WTC11 (cell line): ENCODE measurements around the gene NR3C1. TPM values are rescaled to one million over a fixed set of nuclear protein-coding genes. Genes with fewer than 3 reads are reported as not detected.

Experiments
- ATAC-seq: fragments of 200-7000 bp; cut with Tn5 transposase; 2 replicates; pipeline ENCODE4 v1.10.0; 2021; ENCODE audit warnings: mild to moderate bottlenecking, moderate library complexity
- CTCF ChIA-PET: fragments of 300-600 bp; sonication (Branson Sonifier 250); formaldehyde crosslinking; loops from one replicate; lab custom pipeline; 2021; ENCODE audit warnings: antibody characterized with exemption; lab: Charles Lee
- POLR2A ChIA-PET: fragments of 350-600 bp; sonication (Branson Sonifier 250); formaldehyde crosslinking; loops from one replicate; lab custom pipeline; 2021; ENCODE audit warnings: antibody characterized with exemption; lab: Charles Lee
- DNase-seq: peaks from one replicate; pipeline ENCODE4 v3.0.0; 2021; ENCODE audit warnings: low spot score
- H3K27ac Mint-ChIP-seq: 2 replicates; pipeline ENCODE4 v1.8.0; 2021; ENCODE audit warnings: mixed read lengths
- H3K27me3 Mint-ChIP-seq: 2 replicates; pipeline ENCODE4 v1.8.0; 2021; ENCODE audit warnings: low read depth, mild to moderate bottlenecking, moderate library complexity, mixed read lengths
- H3K36me3 Mint-ChIP-seq: 2 replicates; pipeline ENCODE4 v1.8.0; 2021; ENCODE audit warnings: mixed read lengths
- H3K4me1 Mint-ChIP-seq: 2 replicates; pipeline ENCODE4 v1.8.0; 2022; ENCODE audit warnings: mixed read lengths
- H3K4me3 Mint-ChIP-seq: 2 replicates; pipeline ENCODE4 v1.8.0; 2021; ENCODE audit warnings: mild to moderate bottlenecking, moderate library complexity, mixed read lengths
- H3K9me3 Mint-ChIP-seq: 2 replicates; pipeline ENCODE4 v1.8.0; 2021; ENCODE audit warnings: mixed read lengths
- CBFB ChIP-seq: sonication (generic); formaldehyde crosslinking; IDR thresholded peaks from 2 replicates; pipeline ENCODE4 v1.8.1; 2022; ENCODE audit warnings: mild to moderate bottlenecking, low read depth, missing genetic modification reagents
- CREB1 ChIP-seq: sonication (generic); formaldehyde crosslinking; IDR thresholded peaks from 2 replicates; pipeline ENCODE4 v1.8.0; 2023; ENCODE audit warnings: mild to moderate bottlenecking, missing genetic modification reagents
- EMX1 ChIP-seq: fragments of 250-450 bp; sonication (Bioruptor Pico); IDR thresholded peaks from 2 replicates; pipeline ENCODE4 v1.8.0; 2021; ENCODE audit warnings: mild to moderate bottlenecking
- ETV6 ChIP-seq: sonication (generic); formaldehyde crosslinking; IDR thresholded peaks from 2 replicates; pipeline ENCODE4 v1.8.1; 2022; ENCODE audit warnings: mild to moderate bottlenecking, missing genetic modification reagents
- FOXP1 ChIP-seq: sonication (generic); formaldehyde crosslinking; IDR thresholded peaks from 2 replicates; pipeline ENCODE4 v1.8.0; 2022; ENCODE audit warnings: missing genetic modification reagents, mild to moderate bottlenecking, moderate library complexity, borderline replicate concordance
- GABPB1 ChIP-seq: sonication (generic); formaldehyde crosslinking; IDR thresholded peaks from 2 replicates; pipeline ENCODE4 v1.8.1; 2023; ENCODE audit warnings: mild to moderate bottlenecking, missing genetic modification reagents
- GRHL2 ChIP-seq: fragments of 250-450 bp; sonication (Bioruptor Pico); IDR thresholded peaks from 2 replicates; pipeline ENCODE4 v1.8.0; 2022; ENCODE audit warnings: mild to moderate bottlenecking, moderate library complexity; ENCODE audit not compliant: insufficient replicate concordance, severe bottlenecking
- GTF2I ChIP-seq: fragments of 250-450 bp; sonication (Bioruptor Pico); conservative IDR thresholded peaks from 2 replicates; pipeline ENCODE4 v1.4.0; 2021; ENCODE audit warnings: mild to moderate bottlenecking
- HMGA2 ChIP-seq: fragments of 250-450 bp; sonication (Bioruptor Pico); IDR thresholded peaks from 2 replicates; pipeline ENCODE4 v1.4.0; 2021; ENCODE audit warnings: mild to moderate bottlenecking, moderate library complexity
- HMGXB4 ChIP-seq: sonication (generic); formaldehyde crosslinking; IDR thresholded peaks from 2 replicates; pipeline ENCODE4 v1.8.1; 2023; ENCODE audit warnings: mild to moderate bottlenecking, moderate library complexity, missing genetic modification reagents
- MYBL2 ChIP-seq: sonication (generic); formaldehyde crosslinking; IDR thresholded peaks from 2 replicates; pipeline ENCODE4 v1.8.1; 2023; ENCODE audit warnings: mild to moderate bottlenecking, moderate library complexity, missing genetic modification reagents
- NFE2L1 ChIP-seq: sonication (generic); formaldehyde crosslinking; IDR thresholded peaks from 2 replicates; pipeline ENCODE4 v1.8.1; 2023; ENCODE audit warnings: missing genetic modification reagents
- NR1H2 ChIP-seq: sonication (generic); formaldehyde crosslinking; IDR thresholded peaks from 2 replicates; pipeline ENCODE4 v1.9.0; 2021; ENCODE audit warnings: mild to moderate bottlenecking, moderate library complexity, missing genetic modification reagents
- SMAD3 ChIP-seq: sonication (generic); formaldehyde crosslinking; IDR thresholded peaks from 2 replicates; pipeline ENCODE4 v1.8.0; 2022; ENCODE audit warnings: missing genetic modification reagents, mild to moderate bottlenecking, borderline replicate concordance
- SOX15 ChIP-seq: fragments of 250-450 bp; sonication (Bioruptor Pico); IDR thresholded peaks from 2 replicates; pipeline ENCODE4 v1.9.0; 2021; ENCODE audit warnings: mild to moderate bottlenecking
- TP53 ChIP-seq: sonication (generic); formaldehyde crosslinking; IDR thresholded peaks from 2 replicates; pipeline ENCODE4 v1.8.1; 2023; ENCODE audit warnings: mild to moderate bottlenecking, missing genetic modification reagents
- USF1 ChIP-seq: sonication (generic); formaldehyde crosslinking; IDR thresholded peaks from 2 replicates; pipeline ENCODE4 v1.8.0; 2022; ENCODE audit warnings: mild to moderate bottlenecking, missing genetic modification reagents
- ZBTB21 ChIP-seq: sonication (generic); formaldehyde crosslinking; IDR thresholded peaks from 2 replicates; pipeline ENCODE4 v1.8.1; 2023; ENCODE audit warnings: mild to moderate bottlenecking, missing genetic modification reagents, borderline replicate concordance
- ZNF138 ChIP-seq: sonication (generic); formaldehyde crosslinking; conservative IDR thresholded peaks from 2 replicates; pipeline ENCODE4 v1.8.1; 2022; ENCODE audit warnings: mild to moderate bottlenecking, moderate library complexity, missing genetic modification reagents
- ZNF232 ChIP-seq: sonication (generic); formaldehyde crosslinking; IDR thresholded peaks from 2 replicates; pipeline ENCODE4 v1.8.0; 2022; ENCODE audit warnings: mild to moderate bottlenecking, missing genetic modification reagents
- ZNF416 ChIP-seq: fragments of 250-450 bp; sonication (Bioruptor Pico); IDR thresholded peaks from 2 replicates; pipeline ENCODE4 v1.9.0; 2021; ENCODE audit warnings: mild to moderate bottlenecking, inconsistent platforms
- ZNF423 ChIP-seq: fragments of 250-450 bp; sonication (Bioruptor Pico); IDR thresholded peaks from 2 replicates; pipeline ENCODE4 v2.1.2; 2022; ENCODE audit warnings: mild to moderate bottlenecking, moderate library complexity
- total RNA-seq: library from RNA; stranded (reverse); gene quantifications from 3 replicates; pipeline ENCODE4 v1.2.3, GENCODE V29; 2021
- TF ChIP-seq, protein P1 (sequence below): sonication (generic); formaldehyde crosslinking; IDR thresholded peaks from 2 replicates; pipeline ENCODE4 v1.8.1; 2023; ENCODE audit warnings: mild to moderate bottlenecking, missing genetic modification reagents, moderate library complexity
- TF ChIP-seq, protein P2 (sequence below): sonication (generic); formaldehyde crosslinking; IDR thresholded peaks from 2 replicates; pipeline ENCODE4 v1.8.0; 2023; ENCODE audit warnings: missing genetic modification reagents, mild to moderate bottlenecking, borderline replicate concordance
- TF ChIP-seq, protein P3 (sequence below): sonication (generic); formaldehyde crosslinking; IDR thresholded peaks from 2 replicates; pipeline ENCODE4 v1.8.0; 2022; ENCODE audit warnings: mild to moderate bottlenecking, missing genetic modification reagents
- TF ChIP-seq, protein P4 (sequence below): fragments of 200-600 bp; IDR thresholded peaks from 2 replicates; pipeline ENCODE4 v1.8.0; 2022; ENCODE audit warnings: antibody characterized with exemption
- TF ChIP-seq, protein P5 (sequence below): sonication (generic); formaldehyde crosslinking; IDR thresholded peaks from 2 replicates; pipeline ENCODE4 v1.8.0; 2023; ENCODE audit warnings: missing genetic modification reagents

NR3C1 gene
- total RNA-seq, 1 experiment from 2014 or later, result 15.0 TPM

DNA sequence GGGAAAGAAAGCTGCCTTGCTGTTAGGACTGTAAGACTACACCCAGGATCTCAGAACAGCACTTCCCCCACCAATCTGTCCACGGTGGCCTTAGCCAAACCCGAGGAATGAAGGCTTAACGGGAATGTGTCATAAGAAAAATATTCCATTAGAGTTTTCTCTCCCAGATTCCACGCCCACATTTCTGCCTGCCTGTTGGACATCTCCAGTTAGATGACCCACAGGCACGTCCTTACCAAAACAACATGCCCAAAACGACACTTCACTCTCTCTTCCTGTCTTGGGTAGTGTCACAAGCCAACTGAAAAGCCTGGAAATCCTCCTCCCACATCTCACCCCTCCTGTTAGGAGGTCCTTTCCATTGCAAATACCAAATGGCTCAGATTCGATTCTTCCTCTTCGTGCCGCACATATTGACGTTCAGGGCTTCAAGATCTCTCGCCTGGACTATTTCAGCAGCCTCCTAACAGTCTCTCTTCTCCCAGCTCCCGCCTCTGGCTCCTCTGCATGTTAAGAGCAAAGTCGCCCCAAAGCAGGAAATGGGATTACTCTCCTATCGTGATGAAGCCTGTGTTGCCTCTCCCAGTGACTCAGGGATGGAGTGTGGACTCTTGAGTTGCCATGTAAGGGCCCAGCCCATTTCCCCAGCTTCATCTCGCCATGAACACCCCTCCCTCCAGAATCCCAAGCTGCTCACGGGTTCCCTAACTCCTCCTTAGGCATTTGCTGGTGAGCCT is 159.3 kb downstream of the NR3C1 start:
- CTCF ChIA-PET, result no interaction called here
- no peak for ATAC-seq
- POLR2A ChIA-PET, result no interaction called here
- Mint-ChIP-seq H3K36me3 (no peaks in the 10 kb centered on the region), H3K9me3 (peaks cover 23% of the 10 kb centered on the region)
- no peak for DNase-seq
- TF ChIP-seq, protein P1, sequence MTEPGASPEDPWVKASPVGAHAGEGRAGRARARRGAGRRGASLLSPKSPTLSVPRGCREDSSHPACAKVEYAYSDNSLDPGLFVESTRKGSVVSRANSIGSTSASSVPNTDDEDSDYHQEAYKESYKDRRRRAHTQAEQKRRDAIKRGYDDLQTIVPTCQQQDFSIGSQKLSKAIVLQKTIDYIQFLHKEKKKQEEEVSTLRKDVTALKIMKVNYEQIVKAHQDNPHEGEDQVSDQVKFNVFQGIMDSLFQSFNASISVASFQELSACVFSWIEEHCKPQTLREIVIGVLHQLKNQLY (CRISPR knock-in tag), result no peak
- TF ChIP-seq EMX1 (CRISPR knock-in tag), result no peak
- no peak for TF ChIP-seq ZNF232 (CRISPR knock-in tag)
- TF ChIP-seq GTF2I, result no peak
- no peak for TF ChIP-seq FOXP1 (CRISPR knock-in tag)
- TF ChIP-seq CREB1 (CRISPR knock-in tag), result no peak
- TF ChIP-seq CBFB (CRISPR knock-in tag), result no peak
- no peak for TF ChIP-seq NFE2L1 (CRISPR knock-in tag)
- TF ChIP-seq SOX15 (CRISPR knock-in tag), result no peak
- TF ChIP-seq, protein P2, sequence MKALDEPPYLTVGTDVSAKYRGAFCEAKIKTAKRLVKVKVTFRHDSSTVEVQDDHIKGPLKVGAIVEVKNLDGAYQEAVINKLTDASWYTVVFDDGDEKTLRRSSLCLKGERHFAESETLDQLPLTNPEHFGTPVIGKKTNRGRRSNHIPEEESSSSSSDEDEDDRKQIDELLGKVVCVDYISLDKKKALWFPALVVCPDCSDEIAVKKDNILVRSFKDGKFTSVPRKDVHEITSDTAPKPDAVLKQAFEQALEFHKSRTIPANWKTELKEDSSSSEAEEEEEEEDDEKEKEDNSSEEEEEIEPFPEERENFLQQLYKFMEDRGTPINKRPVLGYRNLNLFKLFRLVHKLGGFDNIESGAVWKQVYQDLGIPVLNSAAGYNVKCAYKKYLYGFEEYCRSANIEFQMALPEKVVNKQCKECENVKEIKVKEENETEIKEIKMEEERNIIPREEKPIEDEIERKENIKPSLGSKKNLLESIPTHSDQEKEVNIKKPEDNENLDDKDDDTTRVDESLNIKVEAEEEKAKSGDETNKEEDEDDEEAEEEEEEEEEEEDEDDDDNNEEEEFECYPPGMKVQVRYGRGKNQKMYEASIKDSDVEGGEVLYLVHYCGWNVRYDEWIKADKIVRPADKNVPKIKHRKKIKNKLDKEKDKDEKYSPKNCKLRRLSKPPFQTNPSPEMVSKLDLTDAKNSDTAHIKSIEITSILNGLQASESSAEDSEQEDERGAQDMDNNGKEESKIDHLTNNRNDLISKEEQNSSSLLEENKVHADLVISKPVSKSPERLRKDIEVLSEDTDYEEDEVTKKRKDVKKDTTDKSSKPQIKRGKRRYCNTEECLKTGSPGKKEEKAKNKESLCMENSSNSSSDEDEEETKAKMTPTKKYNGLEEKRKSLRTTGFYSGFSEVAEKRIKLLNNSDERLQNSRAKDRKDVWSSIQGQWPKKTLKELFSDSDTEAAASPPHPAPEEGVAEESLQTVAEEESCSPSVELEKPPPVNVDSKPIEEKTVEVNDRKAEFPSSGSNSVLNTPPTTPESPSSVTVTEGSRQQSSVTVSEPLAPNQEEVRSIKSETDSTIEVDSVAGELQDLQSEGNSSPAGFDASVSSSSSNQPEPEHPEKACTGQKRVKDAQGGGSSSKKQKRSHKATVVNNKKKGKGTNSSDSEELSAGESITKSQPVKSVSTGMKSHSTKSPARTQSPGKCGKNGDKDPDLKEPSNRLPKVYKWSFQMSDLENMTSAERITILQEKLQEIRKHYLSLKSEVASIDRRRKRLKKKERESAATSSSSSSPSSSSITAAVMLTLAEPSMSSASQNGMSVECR (CRISPR knock-in tag), result no peak
- TF ChIP-seq, protein P3, sequence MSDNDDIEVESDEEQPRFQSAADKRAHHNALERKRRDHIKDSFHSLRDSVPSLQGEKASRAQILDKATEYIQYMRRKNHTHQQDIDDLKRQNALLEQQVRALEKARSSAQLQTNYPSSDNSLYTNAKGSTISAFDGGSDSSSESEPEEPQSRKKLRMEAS (CRISPR knock-in tag), result no peak
- TF ChIP-seq SMAD3 (CRISPR knock-in tag), result no peak
- TF ChIP-seq ZNF416 (CRISPR knock-in tag), result no peak
- TF ChIP-seq, all 79 proteins: peak for 0
- H3K27me3 Mint-ChIP-seq, result no peaks in the 10 kb centered on the region
- H3K4me3 Mint-ChIP-seq, result no peak overlapping the region
- no peak overlapping the region for H3K27ac Mint-ChIP-seq
- peaks cover 8% of the 10 kb centered on the region for H3K4me1 Mint-ChIP-seq

- TF ChIP-seq ZNF423 (CRISPR knock-in tag) (no peak), HMGXB4 (CRISPR knock-in tag) (no peak), ZBTB21 (CRISPR knock-in tag) (no peak), MYBL2 (CRISPR knock-in tag) (no peak), TP53 (CRISPR knock-in tag) (no peak), HMGA2 (CRISPR knock-in tag) (no peak), GRHL2 (no peak), GABPB1 (CRISPR knock-in tag) (no peak), NR1H2 (no peak), ETV6 (CRISPR knock-in tag) (no peak), SMAD3 (CRISPR knock-in tag) (no peak), USF1 (CRISPR knock-in tag) (no peak), ZNF138 (CRISPR knock-in tag) (no peak)
- TF ChIP-seq, protein P4, sequence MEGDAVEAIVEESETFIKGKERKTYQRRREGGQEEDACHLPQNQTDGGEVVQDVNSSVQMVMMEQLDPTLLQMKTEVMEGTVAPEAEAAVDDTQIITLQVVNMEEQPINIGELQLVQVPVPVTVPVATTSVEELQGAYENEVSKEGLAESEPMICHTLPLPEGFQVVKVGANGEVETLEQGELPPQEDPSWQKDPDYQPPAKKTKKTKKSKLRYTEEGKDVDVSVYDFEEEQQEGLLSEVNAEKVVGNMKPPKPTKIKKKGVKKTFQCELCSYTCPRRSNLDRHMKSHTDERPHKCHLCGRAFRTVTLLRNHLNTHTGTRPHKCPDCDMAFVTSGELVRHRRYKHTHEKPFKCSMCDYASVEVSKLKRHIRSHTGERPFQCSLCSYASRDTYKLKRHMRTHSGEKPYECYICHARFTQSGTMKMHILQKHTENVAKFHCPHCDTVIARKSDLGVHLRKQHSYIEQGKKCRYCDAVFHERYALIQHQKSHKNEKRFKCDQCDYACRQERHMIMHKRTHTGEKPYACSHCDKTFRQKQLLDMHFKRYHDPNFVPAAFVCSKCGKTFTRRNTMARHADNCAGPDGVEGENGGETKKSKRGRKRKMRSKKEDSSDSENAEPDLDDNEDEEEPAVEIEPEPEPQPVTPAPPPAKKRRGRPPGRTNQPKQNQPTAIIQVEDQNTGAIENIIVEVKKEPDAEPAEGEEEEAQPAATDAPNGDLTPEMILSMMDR, result no peak
- TF ChIP-seq, protein P5, sequence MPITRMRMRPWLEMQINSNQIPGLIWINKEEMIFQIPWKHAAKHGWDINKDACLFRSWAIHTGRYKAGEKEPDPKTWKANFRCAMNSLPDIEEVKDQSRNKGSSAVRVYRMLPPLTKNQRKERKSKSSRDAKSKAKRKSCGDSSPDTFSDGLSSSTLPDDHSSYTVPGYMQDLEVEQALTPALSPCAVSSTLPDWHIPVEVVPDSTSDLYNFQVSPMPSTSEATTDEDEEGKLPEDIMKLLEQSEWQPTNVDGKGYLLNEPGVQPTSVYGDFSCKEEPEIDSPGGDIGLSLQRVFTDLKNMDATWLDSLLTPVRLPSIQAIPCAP (CRISPR knock-in tag), result no peak
- peaks cover 15% of the 10 kb centered on the region for H3K4me1 Mint-ChIP-seq
- no peaks in the 10 kb centered on the region for H3K36me3 Mint-ChIP-seq
- ATAC-seq (no peak), DNase-seq (no peak)
- peaks cover 23% of the 10 kb centered on the region for H3K9me3 Mint-ChIP-seq
- H3K27me3 Mint-ChIP-seq, result no peaks in the 10 kb centered on the region
- CTCF ChIA-PET, result no interaction called here
- H3K27ac Mint-ChIP-seq, result no peak overlapping the region
- no peak overlapping the region for H3K4me3 Mint-ChIP-seq
- POLR2A ChIA-PET, result no interaction called here
These were observed 160.4 kb downstream of the NR3C1 start for GRCh38 chr5:143243103-143243502.
